IMR-90 (cell line): ENCODE measurements around the gene ITM2C. TPM values are rescaled to one million over a fixed set of nuclear protein-coding genes. Genes with fewer than 3 reads are reported as not detected.

Experiments used
- ATAC-seq: fragments of 200-7000 bp; cut with Tn5 transposase; 2 replicates; pipeline ENCODE4 v1.9.1; 2020; ENCODE audit warnings: low read depth, mild to moderate bottlenecking, moderate library complexity
- BruUV-seq: library from RNA; stranded (reverse); fragments of 400-500 nt; replicated peaks from 2 replicates; lab custom pipeline; 2021; lab: Mats Ljungman, UMichigan
- CTCF ChIA-PET: fragments of 300-600 bp; formaldehyde crosslinking; extraction: SDS; loops from one replicate; lab custom pipeline; 2021; ENCODE audit warnings: antibody characterized with exemption; lab: Yijun Ruan, JAX
- POLR2A ChIA-PET: fragments of 300-600 bp; sonication (Branson Sonifier 250); formaldehyde crosslinking; loops from one replicate; lab custom pipeline; 2022; ENCODE audit warnings: antibody characterized with exemption; ENCODE audit not compliant: unreplicated experiment; lab: Charles Lee
- DNase-seq: peaks from one replicate; pipeline ENCODE4 v3.0.0; 2013
- H2AFZ ChIP-seq: replicated peaks from 2 replicates; pipeline ENCODE3; 2013; ENCODE audit warnings: low read length, mild to moderate bottlenecking; ENCODE audit not compliant: poor library complexity
- H2AK5ac ChIP-seq: 2 replicates; pipeline ENCODE4 v1.6.1; 2013; ENCODE audit warnings: low read depth, low read length, inconsistent platforms
- H2AK9ac ChIP-seq: replicated peaks from 2 replicates; pipeline ENCODE3; 2013; ENCODE audit warnings: mild to moderate bottlenecking, low read depth, low read length, moderate library complexity; ENCODE audit not compliant: poor library complexity
- H2BK120ac ChIP-seq: 2 replicates; pipeline ENCODE4 v1.6.1; 2013; ENCODE audit warnings: low read depth, low read length, inconsistent platforms
- H2BK15ac ChIP-seq: 3 replicates; pipeline ENCODE4 v1.6.1; 2013; ENCODE audit warnings: low read depth, low read length, inconsistent platforms
- H2BK20ac ChIP-seq: 2 replicates; pipeline ENCODE4 v1.6.1; 2013; ENCODE audit warnings: low read depth, mild to moderate bottlenecking, inconsistent platforms, low read length, moderate library complexity
- H2BK5ac ChIP-seq: 2 replicates; pipeline ENCODE4 v1.6.1; 2013; ENCODE audit warnings: mild to moderate bottlenecking, low read depth, low read length, inconsistent platforms; ENCODE audit not compliant: poor library complexity, severe bottlenecking
- H3K14ac ChIP-seq: replicated peaks from 2 replicates; pipeline ENCODE4 v1.6.1; 2013; ENCODE audit warnings: low read depth, low read length, inconsistent platforms
- H3K18ac ChIP-seq: 2 replicates; pipeline ENCODE4 v1.6.1; 2013; ENCODE audit warnings: low read depth, low read length, control low read depth
- H3K23ac ChIP-seq: 2 replicates; pipeline ENCODE4 v1.6.1; 2013; ENCODE audit warnings: low read depth, low read length, inconsistent platforms
- H3K27ac ChIP-seq: 2 replicates; pipeline ENCODE4 v1.5.1; 2013; ENCODE audit warnings: mild to moderate bottlenecking, control low read depth, low read length; ENCODE audit not compliant: insufficient read depth
- H3K27me3 ChIP-seq: 2 replicates; pipeline ENCODE4 v1.6.1; 2013; ENCODE audit warnings: low read length; ENCODE audit not compliant: control insufficient read depth, insufficient read depth
- H3K36me3 ChIP-seq: 2 replicates; pipeline ENCODE4 v1.6.1; 2013; ENCODE audit warnings: low read length, mixed read lengths; ENCODE audit not compliant: control insufficient read depth, insufficient read depth
- H3K4ac ChIP-seq: 2 replicates; pipeline ENCODE4 v1.6.1; 2013; ENCODE audit warnings: low read depth, low read length, inconsistent platforms
- H3K4me1 ChIP-seq: 2 replicates; pipeline ENCODE4 v1.6.1; 2013; ENCODE audit warnings: low read length, mixed read lengths; ENCODE audit not compliant: control insufficient read depth, insufficient read depth
- H3K4me2 ChIP-seq: 2 replicates; pipeline ENCODE4 v1.6.1; 2013; ENCODE audit warnings: low read depth, mild to moderate bottlenecking, control low read depth, low read length, moderate library complexity
- H3K4me3 ChIP-seq: 2 replicates; pipeline ENCODE4 v1.5.1; 2013; ENCODE audit warnings: low read depth, mild to moderate bottlenecking, control low read depth, low read length, moderate library complexity; ENCODE audit not compliant: insufficient read depth
- H3K56ac ChIP-seq: 2 replicates; pipeline ENCODE4 v1.6.1; 2013; ENCODE audit warnings: low read length, inconsistent platforms; ENCODE audit not compliant: insufficient read depth; ENCODE audit errors: extremely low read depth
- H3K79me1 ChIP-seq, 2 experiments: 2 replicates each; pipeline ENCODE4 v1.6.1; 2013; ENCODE audit warnings: low read length in 2 of 2, inconsistent platforms in 1 of 2, low read depth in 1 of 2
- H3K9ac ChIP-seq: 2 replicates; pipeline ENCODE4 v1.6.1; 2013; ENCODE audit warnings: low read depth, low read length, control low read depth
- H3K9me1 ChIP-seq: 2 replicates; pipeline ENCODE4 v1.6.1; 2013; ENCODE audit warnings: low read length, inconsistent platforms; ENCODE audit not compliant: insufficient read depth
- H3K9me3 ChIP-seq: 2 replicates; pipeline ENCODE4 v1.6.1; 2013; ENCODE audit warnings: low read length; ENCODE audit not compliant: control insufficient read depth, insufficient read depth
- H4K20me1 ChIP-seq: 2 replicates; pipeline ENCODE4 v1.6.1; 2013; ENCODE audit warnings: low read length, inconsistent platforms; ENCODE audit not compliant: insufficient read depth
- H4K5ac ChIP-seq: 2 replicates; pipeline ENCODE4 v1.6.1; 2013; ENCODE audit warnings: mild to moderate bottlenecking, low read depth, low read length, control low read depth
- H4K8ac ChIP-seq, 2 experiments: 2 replicates each; pipeline ENCODE4 v1.6.1; 2013; ENCODE audit warnings: low read depth in 2 of 2, low read length in 2 of 2, control low read depth in 1 of 2, inconsistent platforms in 1 of 2
- H4K91ac ChIP-seq: 2 replicates; pipeline ENCODE4 v1.6.1; 2013; ENCODE audit warnings: low read depth, low read length, inconsistent platforms; ENCODE audit not compliant: insufficient read depth
- CEBPB ChIP-seq: IDR thresholded peaks from 2 replicates; pipeline ENCODE4 v1.6.1; 2012; ENCODE audit warnings: low read depth, low read length, improper control_type of control experiment
- NFE2L2 ChIP-seq: fragments of 150-350 bp; IDR thresholded peaks from 2 replicates; pipeline ENCODE4 v1.6.1; 2016; ENCODE audit warnings: low read depth, mild to moderate bottlenecking, low read length
- RAD21 ChIP-seq: IDR thresholded peaks from 2 replicates; pipeline ENCODE4 v1.6.1; 2012; ENCODE audit warnings: low read length, improper control_type of control experiment
- SMC3 ChIP-seq: fragments of 150-350 bp; IDR thresholded peaks from 2 replicates; pipeline ENCODE4 v1.6.1; 2016; ENCODE audit warnings: low read depth, mild to moderate bottlenecking, antibody characterized with exemption, low read length, moderate library complexity
- WGBS, 2 experiments: methylation state at CpG; one replicate each; pipeline versions ENCODE4 v1.1.5 to v1.1.7; 2013; ENCODE audit warnings: missing lambda C conversion rate in 2 of 2; ENCODE audit not compliant: insufficient read length in 1 of 2; ENCODE audit errors: extremely low coverage in 2 of 2; 5-methylcytosine and 5-hydroxymethylcytosine counted together
- dilution Hi-C: fragments of 300-500 bp; cut with HindIII; formaldehyde crosslinking; loops from one replicate; pipeline ENCODE4 v1.14.3; 2018; ENCODE audit warnings: low sequenced_read_pairs; ENCODE audit not compliant: unreplicated experiment
- in situ Hi-C: fragments of 300-500 bp; cut with MboI; formaldehyde crosslinking; loops from 3 replicates; pipeline ENCODE4 v1.14.3; 2019; ENCODE audit warnings: low sequenced_read_pairs, inconsistent platforms, mixed read lengths
- intact Hi-C: fragments of 100-400 bp; cut with micrococcal nuclease; formaldehyde crosslinking; loops from 2 replicates; pipeline ENCODE4 v1.10.0; 2022
- polyA plus RNA-seq, 3 experiments: library from polyadenylated mRNA; depleted of rRNA; stranded (reverse); fragments of >200 nt; gene quantifications; 2 replicates each; pipeline ENCODE4 v1.2.3, GENCODE V29; 2012; ENCODE audit warnings: low replicate concordance in 1 of 3
- total RNA-seq: library from RNA; depleted of rRNA; stranded (reverse); fragments of >200 nt; gene quantifications from 2 replicates; pipeline ENCODE4 v1.2.3, GENCODE V29; 2012

The ITM2C gene
- total and polyA plus RNA-seq, 2 of the 4 experiments (the other 2 are of a cell fraction) = 46.8 to 274 TPM

GRCh38 chr2:230920167-230920566 lies 55.4 kb downstream of the ITM2C start:
- CTCF ChIA-PET = no interaction called here
- Histone ChIP-seq H3K4me2 (no peak overlapping the region), H3K9me1 (no peaks in the 10 kb centered on the region), H3K9ac (no peak overlapping the region), H4K20me1 (no peaks in the 10 kb centered on the region), H3K4ac (no peak overlapping the region), H3K4me1 (no peaks in the 10 kb centered on the region), H3K56ac (no peak overlapping the region), H3K4me3 (no peak overlapping the region), H4K91ac (no peak overlapping the region), H2BK5ac (no peak overlapping the region), H2AK5ac (no peak overlapping the region), H3K27ac (no peak overlapping the region), H2AFZ (no peak overlapping the region), H2BK15ac (no peak overlapping the region), H3K14ac (no peak overlapping the region), H3K36me3 (no peaks in the 10 kb centered on the region), H3K27me3 (peaks cover 33% of the 10 kb centered on the region), H3K79me1 (no peaks in the 10 kb centered on the region), H3K18ac (no peak overlapping the region), H2BK120ac (no peak overlapping the region), H3K23ac (no peak overlapping the region), H3K9me3 (no peaks in the 10 kb centered on the region), H2BK20ac (no peak overlapping the region), H2AK9ac (no peak overlapping the region), H4K5ac (no peak overlapping the region), H4K8ac (no peak overlapping the region)
- no TSS peak for BruUV-seq
- dilution Hi-C loops = no loop called here
- DNase-seq (no peak), ATAC-seq (no peak)
- TF ChIP-seq CEBPB (no peak), SMC3 (no peak), RAD21 (no peak), NFE2L2 (no peak)
- POLR2A ChIA-PET = no interaction called here
- WGBS, 2 experiments = no CpG with 5 or more reads among the region's 2 CpGs
- intact Hi-C loops = no loop called here
- in situ Hi-C loops = no loop called here
